Epidermal melanocyte (primary cell): ENCODE measurements around the gene C6orf62.
"Not testable (repeated sequence)": the region's sequence is repeated elsewhere in the genome, so short reads cannot be mapped to it uniquely, and the experiment has no call there.

ENCODE experiments used
- DNase-seq: peaks from one replicate; pipeline ENCODE4 v3.0.0; 2011; ENCODE audit warnings: low spot score; ENCODE audit not compliant: insufficient read length

C6orf62 gene

GRCh38 chr6:24702720-24703282 lies 16.2 kb downstream of the C6orf62 start:
- no peak for DNase-seq

- no peak for DNase-seq
These were observed 19.2 kb downstream of the C6orf62 start for GRCh38 chr6:24699521-24700359.

GRCh38 chr6:24696097-24696496 lies 22.9 kb downstream of the C6orf62 start:
- DNase-seq, result no peak

- not testable (repeated sequence) for DNase-seq
These were observed 23.3 kb downstream of the C6orf62 start for GRCh38 chr6:24695635-24696034.

GRCh38 chr6:24694198-24694597 lies 24.8 kb downstream of the C6orf62 start:
- no peak for DNase-seq

GRCh38 chr6:24692848-24693592 lies 25.9 kb downstream of the C6orf62 start:
- no peak for DNase-seq

GRCh38 chr6:24692415-24692814 lies 26.5 kb downstream of the C6orf62 start:
- no peak for DNase-seq

GRCh38 chr6:24692003-24692402 lies 27.0 kb downstream of the C6orf62 start:
- no peak for DNase-seq

GRCh38 chr6:24691550-24691949 lies 27.4 kb downstream of the C6orf62 start:
- no peak for DNase-seq

GRCh38 chr6:24690593-24690992 lies 28.4 kb downstream of the C6orf62 start:
- DNase-seq, result no peak

GRCh38 chr6:24689964-24690363 lies 29.0 kb downstream of the C6orf62 start:
- no peak for DNase-seq

- DNase-seq, result no peak
These were observed 32.0 kb downstream of the C6orf62 start for GRCh38 chr6:24686946-24687345.

GRCh38 chr6:24686408-24686807 lies 32.5 kb downstream of the C6orf62 start:
- no peak for DNase-seq

GRCh38 chr6:24683297-24684296 lies 35.4 kb downstream of the C6orf62 start:
- DNase-seq, result no peak

GRCh38 chr6:24680582-24680981 lies 38.4 kb downstream of the C6orf62 start:
- DNase-seq, result no peak

- not testable (repeated sequence) for DNase-seq
These were observed 40.1 kb downstream of the C6orf62 start for GRCh38 chr6:24678792-24679352.

GRCh38 chr6:24673625-24674024 lies 45.3 kb downstream of the C6orf62 start:
- DNase-seq, result no peak

GRCh38 chr6:24672620-24673182 lies 46.3 kb downstream of the C6orf62 start:
- no peak for DNase-seq

- not testable (repeated sequence) for DNase-seq
These were observed 47.9 kb downstream of the C6orf62 start for GRCh38 chr6:24671077-24671476.

- DNase-seq, result not testable (repeated sequence)
These were observed 48.5 kb downstream of the C6orf62 start for GRCh38 chr6:24670492-24670891.
